ENCODE data around the gene NPAS2.

DNA sequence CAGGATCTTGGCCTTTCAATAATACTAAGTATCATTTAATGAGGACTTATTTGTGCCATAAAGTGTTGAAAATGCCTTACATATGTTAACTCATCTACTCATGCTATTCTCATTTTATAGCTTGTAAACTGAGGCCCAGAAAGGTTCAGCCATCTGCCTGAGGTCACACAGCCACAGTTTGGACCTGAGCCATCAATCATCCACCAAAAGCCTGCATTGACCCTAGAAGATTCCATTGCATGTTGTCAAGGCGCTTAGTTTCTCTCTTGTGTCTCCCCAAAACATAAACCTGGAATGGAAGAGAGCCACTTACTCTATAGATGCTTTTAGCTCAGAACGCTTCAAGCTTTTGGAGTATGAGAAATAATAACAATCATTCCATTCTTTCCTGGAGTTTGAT, 26.8 kb downstream of the NPAS2 start:
- TF ChIP-seq FOS (IDR thresholded peaks at IDR 0.05; ENCODE audit: borderline replicate concordance, insufficient read depth, low read length): no peak
- TF ChIP-seq JUN (IDR thresholded peaks at IDR 0.05; ENCODE audit: borderline replicate concordance, insufficient read depth, insufficient read length, low read depth): no peak
- no peak for TF ChIP-seq POLR2AphosphoS5 (IDR thresholded peaks at IDR 0.05; ENCODE audit: insufficient read depth, low read depth, low read length)
- no peak for TF ChIP-seq POLR2A (IDR thresholded peaks at IDR 0.05; ENCODE audit: low read depth, low read length)
- TF ChIP-seq CTCF (IDR thresholded peaks at IDR 0.05; ENCODE audit: extremely low read depth in 1 of 2, insufficient read depth in 1 of 2, low read depth in 1 of 2, low read length in 2 of 2): no peak
- TF ChIP-seq, protein P1, sequence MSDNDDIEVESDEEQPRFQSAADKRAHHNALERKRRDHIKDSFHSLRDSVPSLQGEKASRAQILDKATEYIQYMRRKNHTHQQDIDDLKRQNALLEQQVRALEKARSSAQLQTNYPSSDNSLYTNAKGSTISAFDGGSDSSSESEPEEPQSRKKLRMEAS (IDR thresholded peaks at IDR 0.05; ENCODE audit: insufficient read depth, insufficient read length): no peak
- TF ChIP-seq GATA2 (IDR thresholded peaks at IDR 0.05; ENCODE audit: insufficient read depth, insufficient read length, low read depth, low read length): no peak
